CD4-positive, alpha-beta T cell treated with Interleukin-12 subunit alpha and Interleukin-12 subunit beta, for 1 hour (primary cell): ENCODE measurements around the gene ZC3H18.

Experiments used
- DNase-seq: peaks from one replicate; pipeline ENCODE4 v3.0.0-alpha.2; 2020

The ZC3H18 gene

DNA sequence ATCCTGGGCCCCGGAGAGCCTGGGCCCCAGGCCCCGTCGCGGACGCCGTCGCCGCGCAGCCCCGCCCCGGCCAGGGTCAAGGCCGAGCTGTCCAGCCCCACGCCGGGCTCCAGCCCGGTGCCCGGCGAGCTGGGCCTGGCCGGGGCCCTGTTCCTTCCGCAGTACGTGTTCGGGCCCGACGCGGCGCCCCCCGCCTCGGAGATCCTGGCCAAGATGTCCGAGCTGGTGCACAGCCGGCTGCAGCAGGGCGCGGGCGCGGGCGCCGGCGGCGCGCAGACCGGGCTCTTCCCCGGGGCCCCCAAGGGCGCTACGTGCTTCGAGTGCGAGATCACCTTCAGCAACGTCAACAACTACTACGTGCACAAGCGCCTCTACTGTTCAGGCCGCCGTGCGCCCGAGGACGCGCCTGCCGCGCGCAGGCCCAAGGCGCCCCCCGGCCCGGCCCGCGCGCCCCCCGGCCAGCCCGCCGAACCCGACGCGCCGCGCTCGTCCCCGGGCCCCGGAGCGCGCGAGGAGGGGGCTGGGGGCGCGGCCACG is 36.8 kb upstream of the ZC3H18 start:
- DNase-seq: no peak

GRCh38 chr16:88533932-88534637 is 36.1 kb upstream of the ZC3H18 start:
- DNase-seq: peak; percentile 86

DNA sequence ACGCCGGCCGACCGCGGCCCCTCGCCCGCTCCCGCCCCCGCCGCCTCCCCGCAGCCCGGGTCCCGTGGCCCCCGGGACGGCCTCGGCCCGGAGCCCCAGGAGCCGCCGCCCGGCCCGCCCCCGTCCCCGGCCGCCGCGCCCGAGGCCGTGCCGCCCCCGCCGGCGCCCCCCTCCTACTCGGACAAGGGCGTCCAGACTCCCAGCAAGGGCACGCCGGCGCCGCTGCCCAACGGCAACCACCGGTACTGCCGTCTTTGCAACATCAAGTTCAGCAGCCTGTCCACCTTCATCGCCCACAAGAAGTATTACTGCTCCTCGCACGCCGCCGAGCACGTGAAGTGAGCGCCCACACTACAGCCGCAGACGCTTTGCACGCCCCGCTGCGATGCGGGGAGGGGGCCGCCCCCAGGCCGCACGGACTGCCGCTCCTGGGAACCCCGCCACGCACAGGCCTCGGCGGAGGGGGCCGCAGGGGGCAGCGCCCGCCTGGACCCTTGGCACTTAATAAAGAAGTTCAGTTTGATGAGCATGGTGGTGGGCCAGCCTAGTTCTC is 35.5 kb upstream of the ZC3H18 start:
- peak; percentile 40 for DNase-seq

DNA sequence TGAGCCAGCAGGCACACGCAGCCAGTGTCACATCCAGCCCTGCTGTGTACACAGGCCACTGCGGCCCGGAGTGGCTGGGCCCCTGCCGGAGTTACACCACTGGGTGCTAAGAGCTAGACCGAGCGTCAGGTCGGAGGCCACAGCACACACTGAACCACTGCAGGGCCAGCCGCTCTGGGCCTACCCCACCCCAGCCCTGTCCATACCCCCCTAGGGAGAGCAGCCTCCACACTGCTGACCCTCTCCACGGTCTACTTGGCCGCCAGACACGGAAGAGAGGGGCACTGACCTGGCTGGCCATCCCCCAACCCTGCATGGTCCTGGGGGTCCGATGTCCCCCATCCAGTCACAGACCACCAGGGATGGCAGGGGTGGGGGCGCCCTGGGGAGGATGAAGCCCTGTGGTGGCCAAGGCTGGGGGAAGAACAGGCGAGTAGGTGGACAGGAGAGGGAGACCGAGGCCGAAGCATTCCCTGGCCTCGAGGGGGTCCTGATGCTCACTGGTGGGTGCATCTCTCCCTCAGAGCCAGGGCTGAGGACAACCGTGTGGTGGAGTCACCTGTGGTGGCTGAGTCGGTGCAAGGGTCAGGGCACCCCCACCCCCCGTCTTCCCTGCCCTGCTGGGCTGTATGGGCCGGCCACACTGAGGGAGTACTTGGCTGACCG is 34.9 kb upstream of the ZC3H18 start:
- no peak for DNase-seq

- no peak for DNase-seq
Observed at GRCh38 chr16:88535857-88536222, 34.4 kb upstream of the ZC3H18 start.

DNA sequence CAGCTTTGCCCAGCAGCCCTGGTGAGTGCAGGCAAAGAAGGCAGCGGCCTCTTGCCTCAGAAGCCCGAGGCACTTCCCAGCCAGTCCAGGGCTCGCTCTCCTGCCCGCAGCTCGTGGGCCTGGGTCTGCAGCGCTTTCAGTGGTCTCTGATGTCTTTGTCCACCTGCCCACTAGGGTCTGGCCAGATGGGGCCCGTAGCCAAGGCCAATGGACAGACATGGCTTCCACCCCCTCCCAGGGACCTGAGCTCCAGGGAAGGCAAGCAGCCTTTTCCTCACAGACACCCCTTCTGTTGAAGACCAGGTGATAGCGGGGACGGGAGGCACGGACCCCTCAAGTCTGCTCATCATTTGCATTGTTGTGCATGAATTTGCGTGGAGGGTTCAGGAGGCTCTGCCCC is 33.7 kb upstream of the ZC3H18 start:
- DNase-seq: no peak

DNA sequence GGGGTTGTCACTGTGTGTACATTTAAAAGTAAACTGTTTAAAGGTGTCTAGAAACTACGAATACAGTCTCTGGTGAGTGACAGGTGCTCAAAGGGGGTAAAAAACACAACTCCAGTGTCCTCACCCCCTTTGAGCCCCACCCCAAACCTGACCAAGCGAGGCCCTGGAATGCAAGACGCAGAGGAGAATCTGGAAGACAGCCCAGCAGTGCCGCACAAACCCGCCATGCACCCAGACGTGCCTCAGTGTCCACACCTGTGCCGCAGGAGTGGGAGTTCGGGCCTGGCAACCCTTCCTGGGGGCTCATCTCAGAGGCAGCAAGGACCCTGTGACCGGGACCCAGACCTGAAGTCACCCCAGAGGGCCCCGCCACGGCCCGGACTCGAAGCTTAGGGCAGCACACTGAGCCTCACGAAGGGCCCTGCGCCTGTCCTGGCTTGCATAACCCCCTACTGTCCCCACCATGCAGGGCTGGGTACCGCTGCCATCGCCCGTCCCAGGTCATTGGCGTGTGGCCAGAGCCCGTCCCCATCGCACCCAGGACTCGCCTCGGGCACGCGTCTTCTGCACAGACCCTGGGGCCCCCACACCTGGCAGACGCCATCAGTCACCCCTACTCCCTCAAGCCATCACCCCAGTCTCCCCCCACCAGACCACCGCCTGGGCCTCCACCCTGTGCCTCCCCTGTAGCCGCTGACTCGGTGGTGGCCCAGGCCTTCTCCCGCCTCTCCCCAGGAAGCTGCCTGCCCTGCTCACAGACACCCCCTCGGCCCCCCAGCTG is 33.0 kb upstream of the ZC3H18 start:
- DNase-seq: no peak

DNA sequence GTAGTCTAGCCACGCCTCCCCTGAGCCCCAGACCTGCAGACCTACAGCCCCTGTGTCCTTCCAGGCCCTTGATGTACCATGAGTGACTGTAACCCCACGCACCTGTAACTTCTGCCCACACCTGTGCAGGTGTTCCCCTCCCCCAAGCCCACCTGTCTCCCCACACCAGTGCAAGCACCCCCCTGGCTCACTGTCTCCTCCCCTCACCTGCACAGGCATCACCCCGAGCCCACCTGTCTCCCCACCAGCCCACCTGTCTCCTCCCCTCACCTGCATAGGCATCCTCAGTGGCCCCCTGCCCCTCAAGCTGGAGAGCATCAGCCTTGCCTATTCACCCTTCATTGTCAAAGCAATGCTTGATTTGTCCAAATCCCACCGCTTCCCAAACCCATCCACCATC is 32.3 kb upstream of the ZC3H18 start:
- DNase-seq: no peak

- DNase-seq: no peak
Observed at GRCh38 chr16:88538366-88539060, 31.7 kb upstream of the ZC3H18 start.

GRCh38 chr16:88539261-88539651 is 30.9 kb upstream of the ZC3H18 start:
- no peak for DNase-seq

- no peak for DNase-seq
Observed at GRCh38 chr16:88539652-88540345, 30.4 kb upstream of the ZC3H18 start.

- no peak for DNase-seq
Observed at GRCh38 chr16:88540346-88540977, 29.7 kb upstream of the ZC3H18 start.

DNA sequence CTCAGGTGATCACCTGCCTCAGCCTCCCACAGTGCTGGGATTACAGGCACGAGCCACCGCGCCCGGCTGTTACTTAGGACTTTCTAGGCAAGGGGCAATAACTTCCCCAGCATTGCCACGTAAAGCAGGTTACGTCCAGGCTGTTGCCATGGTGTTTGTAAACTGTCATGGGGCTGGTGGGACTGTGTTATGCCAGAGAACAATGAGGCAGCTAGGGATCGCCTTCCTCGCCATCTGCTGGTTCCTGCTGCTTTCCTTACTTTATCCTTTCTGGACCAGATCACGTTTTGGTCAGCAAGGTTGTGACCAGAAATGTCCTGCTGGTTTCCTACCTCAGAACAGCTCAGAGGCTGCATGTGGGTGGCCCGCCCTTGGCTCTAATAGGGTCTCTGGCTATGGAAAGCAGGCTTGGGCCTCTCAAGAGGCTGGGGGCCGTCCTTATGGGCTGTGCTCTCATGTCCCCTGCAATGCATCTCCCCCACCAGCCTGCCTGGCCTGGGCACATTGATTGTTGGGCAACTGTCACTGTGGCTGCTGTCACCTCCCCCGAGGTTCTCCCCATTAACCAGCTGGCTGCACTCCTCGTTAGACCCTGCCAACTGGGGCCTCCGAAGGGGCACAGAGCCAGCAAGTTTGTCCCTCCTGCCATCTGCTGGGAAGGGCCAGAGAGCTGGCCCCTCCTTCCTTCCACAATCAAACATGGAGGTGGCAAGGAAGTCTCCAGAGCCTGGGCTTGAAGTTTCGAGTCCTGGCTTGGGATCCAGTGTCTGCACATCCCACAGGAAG is 28.2 kb upstream of the ZC3H18 start:
- no peak for DNase-seq

GRCh38 chr16:88543230-88543813 is 26.9 kb upstream of the ZC3H18 start:
- no peak for DNase-seq

DNA sequence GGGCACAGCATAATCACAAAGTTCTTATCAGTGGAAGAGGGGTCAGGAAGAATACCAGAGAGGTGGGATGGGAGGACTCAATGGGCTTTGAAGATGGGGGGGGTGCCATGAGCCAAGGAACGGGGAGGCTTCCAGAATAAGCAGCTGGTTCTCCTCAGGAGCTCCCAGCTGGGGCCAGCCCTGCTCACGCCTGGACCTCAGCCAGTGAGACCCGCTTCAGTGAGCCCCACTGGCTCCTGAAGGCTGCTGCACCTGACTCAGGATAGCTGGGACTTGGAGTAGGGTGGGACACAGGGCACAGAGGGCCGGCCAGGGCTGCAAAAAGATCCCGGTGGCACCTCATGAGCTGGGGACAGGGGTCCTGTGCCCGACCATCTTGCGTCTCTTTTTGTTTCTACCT is 24.4 kb upstream of the ZC3H18 start:
- DNase-seq: no peak

DNA sequence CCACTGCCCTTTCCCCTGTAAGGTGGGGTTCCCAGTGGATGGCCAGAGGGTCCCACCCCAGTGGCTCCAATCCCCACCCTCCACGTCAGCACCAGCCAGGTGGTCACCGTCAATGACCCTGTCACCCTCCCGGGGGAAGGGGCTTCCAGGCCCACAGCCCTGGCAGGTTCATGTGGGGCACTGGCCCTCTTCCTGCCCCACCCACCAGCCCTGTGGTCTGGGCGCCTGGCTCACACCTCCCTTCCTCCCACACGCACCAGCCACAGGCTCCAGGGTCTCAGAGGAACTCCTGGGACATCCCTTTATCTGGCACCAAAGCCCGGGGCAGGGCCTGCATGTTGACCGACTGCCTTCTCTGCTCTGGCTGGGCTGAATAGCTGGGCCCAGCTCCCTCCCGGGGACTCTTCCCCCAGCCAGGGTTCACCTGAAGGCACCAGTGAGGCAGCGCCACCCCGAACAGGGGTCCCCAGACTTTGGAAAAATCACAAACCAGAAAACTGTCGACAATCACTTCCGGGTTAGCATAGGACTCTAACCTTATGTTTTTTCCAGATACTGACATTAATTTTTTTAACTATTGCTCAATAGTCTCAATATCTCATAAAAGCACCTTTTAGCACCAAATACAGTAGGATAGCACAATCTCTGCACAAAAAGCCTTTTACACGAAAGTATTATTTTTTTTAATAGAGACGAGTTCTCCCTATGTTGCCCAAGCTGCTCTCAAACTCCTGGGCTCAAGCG is 21.9 kb upstream of the ZC3H18 start:
- no peak for DNase-seq

DNA sequence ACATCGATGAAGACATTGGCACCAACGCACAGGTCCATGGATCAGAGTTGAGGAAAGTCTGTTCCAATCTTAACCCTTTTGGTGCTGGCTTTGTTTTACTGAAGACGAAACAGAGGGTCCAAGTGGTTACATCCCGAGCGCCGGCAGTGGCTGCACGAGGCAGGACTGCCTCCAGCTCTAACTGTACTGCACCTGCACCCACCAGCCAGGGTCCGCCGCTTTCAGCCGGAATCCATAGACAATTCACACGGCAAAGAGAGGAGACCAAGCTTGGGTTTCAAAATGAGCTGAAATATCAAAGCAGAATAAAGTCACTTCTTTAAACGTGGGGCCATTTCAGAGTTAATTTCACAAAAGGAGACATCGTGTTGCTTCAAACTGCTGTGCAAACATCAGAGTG is 21.2 kb upstream of the ZC3H18 start:
- no peak for DNase-seq

- no peak for DNase-seq
Observed at GRCh38 chr16:88549671-88550245, 20.4 kb upstream of the ZC3H18 start.

- DNase-seq: no peak
Observed at GRCh38 chr16:88550246-88550661, 19.9 kb upstream of the ZC3H18 start.
